NCI-H2107 treated with DMSO at 0.1 percent for 48 hours (cell line): ENCODE data around the gene TMEM258.
A peak's percentile ranks its signal among the peaks of the same experiment; 100 is the strongest.

Experiments
- DNase-seq: peaks from one replicate; lab custom pipeline; 2025; ENCODE audit not compliant: unreplicated experiment; lab: John Stamatoyannopoulos, UW

The TMEM258 gene

DNA sequence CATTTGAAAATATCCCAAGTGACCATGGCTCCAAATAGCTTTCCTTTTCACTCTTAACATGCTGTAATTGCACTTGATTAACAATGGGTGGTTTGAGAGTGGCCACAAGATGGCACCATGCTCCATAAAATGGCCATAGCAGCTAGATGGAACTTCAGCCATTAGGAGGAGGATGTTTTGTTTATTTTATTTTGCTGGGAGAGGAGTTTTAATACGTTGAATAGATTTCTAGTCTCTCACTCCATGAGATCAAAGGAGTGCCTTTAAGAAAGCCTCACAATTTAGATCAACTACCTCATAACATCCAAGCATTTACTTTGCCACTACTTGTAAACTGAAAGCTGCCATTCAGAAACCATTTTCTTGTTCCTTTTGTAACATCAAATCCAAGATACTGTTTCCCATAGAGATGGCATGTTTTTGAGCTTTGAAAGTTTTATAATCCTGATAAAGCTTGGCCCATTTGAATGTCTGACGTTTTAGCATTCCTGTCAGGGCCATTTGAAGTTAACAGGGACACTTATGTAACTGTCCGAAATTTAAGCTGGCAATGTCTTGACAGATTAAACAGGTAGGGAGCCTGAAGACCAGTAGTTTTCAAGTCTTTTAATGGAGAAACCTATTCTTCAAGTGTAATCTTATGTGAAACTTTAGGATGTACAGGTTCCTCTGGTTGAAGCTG, 5.0 kb upstream of the TMEM258 start:
- peak; percentile 57 for DNase-seq

DNA sequence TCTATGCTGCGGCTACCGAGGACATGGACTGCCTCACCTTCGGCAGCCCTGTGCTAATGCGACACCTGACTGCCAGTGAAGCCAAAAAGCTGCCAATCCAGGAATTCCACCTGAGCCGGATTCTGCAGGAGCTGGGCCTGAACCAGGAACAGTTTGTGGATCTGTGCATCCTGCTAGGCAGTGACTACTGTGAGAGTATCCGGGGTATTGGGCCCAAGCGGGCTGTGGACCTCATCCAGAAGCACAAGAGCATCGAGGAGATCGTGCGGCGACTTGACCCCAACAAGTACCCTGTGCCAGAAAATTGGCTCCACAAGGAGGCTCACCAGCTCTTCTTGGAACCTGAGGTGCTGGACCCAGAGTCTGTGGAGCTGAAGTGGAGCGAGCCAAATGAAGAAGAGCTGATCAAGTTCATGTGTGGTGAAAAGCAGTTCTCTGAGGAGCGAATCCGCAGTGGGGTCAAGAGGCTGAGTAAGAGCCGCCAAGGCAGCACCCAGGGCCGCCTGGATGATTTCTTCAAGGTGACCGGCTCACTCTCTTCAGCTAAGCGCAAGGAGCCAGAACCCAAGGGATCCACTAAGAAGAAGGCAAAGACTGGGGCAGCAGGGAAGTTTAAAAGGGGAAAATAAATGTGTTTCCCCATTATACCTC, 3.6 kb upstream of the TMEM258 start:
- no peak for DNase-seq

DNA sequence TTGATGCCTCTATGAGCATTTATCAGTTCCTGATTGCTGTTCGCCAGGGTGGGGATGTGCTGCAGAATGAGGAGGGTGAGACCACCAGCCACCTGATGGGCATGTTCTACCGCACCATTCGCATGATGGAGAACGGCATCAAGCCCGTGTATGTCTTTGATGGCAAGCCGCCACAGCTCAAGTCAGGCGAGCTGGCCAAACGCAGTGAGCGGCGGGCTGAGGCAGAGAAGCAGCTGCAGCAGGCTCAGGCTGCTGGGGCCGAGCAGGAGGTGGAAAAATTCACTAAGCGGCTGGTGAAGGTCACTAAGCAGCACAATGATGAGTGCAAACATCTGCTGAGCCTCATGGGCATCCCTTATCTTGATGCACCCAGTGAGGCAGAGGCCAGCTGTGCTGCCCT, 3.1 kb upstream of the TMEM258 start:
- no peak for DNase-seq

DNA sequence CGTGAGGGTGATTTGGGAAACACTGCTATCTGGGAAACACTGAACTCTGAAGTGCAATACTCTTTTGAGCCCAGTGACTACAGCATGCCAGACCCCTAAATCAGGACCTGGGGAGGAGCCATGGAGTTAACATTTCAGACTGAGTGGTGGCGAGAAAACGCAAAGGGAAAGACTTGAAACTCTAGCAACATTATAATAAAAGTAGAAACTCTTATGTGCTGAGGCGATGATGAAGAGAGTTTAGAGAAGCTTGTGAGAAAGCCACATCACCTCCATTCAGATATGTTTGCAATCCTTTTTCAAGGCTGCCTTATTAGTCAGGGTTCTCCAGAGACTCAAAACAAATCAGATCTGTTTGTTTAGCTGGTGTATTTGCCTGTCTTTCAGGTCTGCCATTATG, 2.2 kb upstream of the TMEM258 start:
- no peak for DNase-seq

GRCh38 chr11:61793829-61794204, 1.4 kb upstream of the TMEM258 start:
- no peak for DNase-seq

DNA sequence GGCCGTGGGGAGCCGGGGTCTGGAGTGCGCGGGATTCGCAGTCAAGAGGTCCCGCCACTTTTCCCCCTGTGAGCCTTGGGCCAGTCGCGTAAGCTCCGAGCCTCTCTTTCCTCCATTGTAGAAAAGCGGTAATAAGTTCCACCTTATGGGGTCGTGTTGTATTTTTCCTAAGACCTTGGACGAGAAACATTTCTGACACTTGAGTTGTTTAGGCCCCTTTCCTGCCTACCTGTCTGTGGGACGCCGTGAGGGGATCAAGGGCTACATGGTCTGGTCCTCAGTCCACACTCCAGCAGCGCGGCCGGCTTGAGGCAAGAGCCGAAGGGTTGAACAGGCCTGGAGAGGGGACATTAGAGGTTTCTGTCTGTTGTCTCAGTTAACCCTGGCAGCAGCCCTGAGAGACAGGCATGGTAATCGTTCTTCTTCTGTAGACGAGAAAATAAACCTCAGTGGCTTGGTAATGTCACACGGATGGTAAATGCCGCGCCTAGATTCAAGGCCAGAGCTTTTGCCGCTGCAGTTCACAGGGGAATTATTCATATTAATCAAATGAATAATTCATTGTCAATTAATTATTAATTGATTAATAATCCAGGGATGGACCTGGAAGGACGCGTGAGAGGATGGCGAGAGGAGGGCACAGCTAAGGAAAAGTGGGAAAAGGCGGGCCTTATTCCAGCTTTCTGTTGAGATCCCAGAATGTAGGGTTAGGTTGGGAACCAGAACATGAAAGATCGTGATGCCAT, 857 bp upstream of the TMEM258 start:
- DNase-seq: no peak

DNA sequence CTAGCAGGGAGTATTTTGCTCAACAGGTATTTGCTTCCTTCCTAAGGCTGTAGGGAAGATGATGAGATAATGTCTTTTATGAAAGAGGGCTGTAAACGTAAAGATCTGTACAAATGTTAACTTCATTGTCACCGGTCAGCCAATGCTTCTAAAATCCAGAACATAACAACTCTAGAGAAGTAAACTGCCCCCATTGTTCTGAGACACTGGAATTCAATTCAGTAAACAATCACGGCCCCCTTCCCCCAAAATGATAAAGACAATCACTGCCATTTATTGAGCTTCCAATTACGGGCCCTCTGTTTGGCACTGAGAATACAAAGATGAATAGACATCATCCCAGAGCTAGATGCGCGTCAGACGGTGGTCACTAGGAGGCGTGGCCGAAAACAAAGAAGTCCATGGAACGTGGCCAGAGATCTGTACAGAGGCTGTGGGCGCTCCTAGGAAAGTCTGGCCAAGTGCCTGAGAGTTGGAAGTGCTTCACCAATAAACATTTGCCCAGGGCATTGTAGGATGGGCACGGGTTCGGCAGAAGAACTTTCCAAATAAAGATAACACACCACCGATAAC, 576 bp downstream of the TMEM258 start:
- no peak for DNase-seq

- DNase-seq: no peak
Observed at GRCh38 chr11:61787928-61788491, 4.4 kb downstream of the TMEM258 start.

GRCh38 chr11:61785837-61786402, 6.5 kb downstream of the TMEM258 start:
- DNase-seq: no peak

GRCh38 chr11:61784506-61784805, 7.9 kb downstream of the TMEM258 start:
- DNase-seq: no peak

- DNase-seq: no peak
Observed at GRCh38 chr11:61783717-61784505, 8.5 kb downstream of the TMEM258 start.

- no peak for DNase-seq
Observed at GRCh38 chr11:61782841-61783240, 9.6 kb downstream of the TMEM258 start.

GRCh38 chr11:61782299-61782698, 10.1 kb downstream of the TMEM258 start:
- no peak for DNase-seq

DNA sequence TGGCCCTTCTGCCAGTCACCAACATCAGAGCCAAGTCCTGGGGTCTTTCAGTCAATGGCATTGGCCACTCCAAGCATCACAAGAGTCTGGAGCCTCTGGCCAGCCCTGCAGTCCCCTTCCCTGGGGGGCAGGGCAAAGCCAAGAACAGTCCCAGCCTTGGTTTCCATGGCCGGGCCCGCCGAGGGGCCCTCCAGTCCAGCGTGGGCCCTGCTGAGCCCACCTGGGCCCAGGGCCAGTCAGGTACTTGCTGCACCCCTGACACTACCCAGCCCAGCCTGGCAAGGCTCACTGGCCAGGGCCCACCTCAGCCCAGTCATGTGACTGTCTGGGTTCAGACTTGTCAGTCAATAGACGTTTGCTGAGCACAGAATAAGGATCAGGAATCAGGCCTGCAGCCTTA, 10.8 kb downstream of the TMEM258 start:
- no peak for DNase-seq

GRCh38 chr11:61780581-61781162, 11.7 kb downstream of the TMEM258 start:
- no peak for DNase-seq

DNA sequence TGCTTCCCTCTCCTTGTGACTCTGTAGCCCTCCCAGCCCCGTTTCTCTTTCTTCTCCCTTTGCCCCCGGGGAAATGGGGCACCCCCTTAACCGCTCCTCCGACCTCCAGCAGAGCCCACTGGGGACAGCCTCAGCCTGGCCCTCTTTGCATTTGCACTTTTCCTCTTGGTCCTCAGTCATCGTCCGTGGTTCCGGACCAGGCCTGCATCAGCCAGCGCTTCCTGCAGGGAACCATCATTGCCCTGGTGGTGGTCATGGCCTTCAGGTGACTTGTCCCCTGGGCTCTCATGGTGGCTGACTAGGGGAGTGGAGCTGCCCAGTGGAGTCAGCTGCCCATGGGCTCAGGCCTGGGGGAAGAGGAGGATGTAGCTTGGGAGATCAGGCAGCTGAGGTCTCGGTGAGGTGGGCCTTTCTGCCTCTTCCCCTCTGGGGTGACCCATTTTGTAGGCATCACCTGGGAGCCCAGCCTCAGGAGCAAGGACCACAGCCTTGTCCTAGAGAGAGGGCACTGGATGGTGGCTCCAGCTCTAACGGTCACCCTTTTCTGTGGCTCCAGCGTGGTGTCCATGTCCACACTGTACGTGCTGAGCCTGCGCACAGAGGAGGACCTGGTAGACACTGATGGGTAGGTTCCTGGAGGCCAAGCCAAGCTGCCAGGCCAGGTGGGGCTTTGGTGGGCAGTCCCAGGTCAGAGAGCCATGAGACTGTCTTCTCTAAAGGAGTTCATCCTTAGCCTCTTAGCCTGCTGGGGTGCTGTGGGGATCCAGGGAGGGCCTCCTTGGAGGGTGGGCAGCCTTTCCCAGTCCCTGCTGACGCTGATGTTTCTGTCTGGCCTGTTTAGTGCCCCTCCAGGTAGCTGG, 12.5 kb downstream of the TMEM258 start:
- no peak for DNase-seq

GRCh38 chr11:61778920-61779650, 13.3 kb downstream of the TMEM258 start:
- no peak for DNase-seq

GRCh38 chr11:61778357-61778886, 14.0 kb downstream of the TMEM258 start:
- DNase-seq: no peak
